Bronchus fibroblast of lung (primary cell): Measurements from ENCODE around the gene ALX4. TPM values are rescaled to one million over a fixed set of nuclear protein-coding genes. Genes with fewer than 3 reads are reported as not detected.

ENCODE experiments used
- total RNA-seq: library from RNA; depleted of rRNA; stranded (reverse); fragments of >200 nt; gene quantifications from 2 replicates; pipeline ENCODE4 v1.2.3, GENCODE V29; 2015

Gene ALX4
- not detected in 2 replicates for total RNA-seq

GRCh38 chr11:44309478-44310205 lies at the start of gene ALX4:
Gene ALX4 (minus strand): TSS chr11:44310139. CDS start chr11:44310062, 77 bp downstream.

Other genes with a start within 250 kb of the ALX4 start
- gene ACCS, start 243.9 kb downstream of the ALX4 start, total RNA-seq, result 3.1 and 3.7 TPM in 2 replicates
- gene EXT2, start 214.5 kb downstream of the ALX4 start, total RNA-seq, result 102 and 109 TPM in 2 replicates